Loucy (cell line): ENCODE results near the gene RAB27A.

Experiments
- H2AFZ ChIP-seq: fragments of 200-600 bp; sonication (generic); 2 replicates; pipeline ENCODE4 v1.6.0; 2016; ENCODE audit warnings: antibody characterized with exemption, mild to moderate bottlenecking, low read length, moderate library complexity
- H3F3A ChIP-seq: fragments of 200-600 bp; 2 replicates; pipeline ENCODE4 v1.6.0; 2016; ENCODE audit warnings: antibody characterized with exemption, low read depth, mild to moderate bottlenecking
- H3K27me3 ChIP-seq: fragments of 200-600 bp; sonication (generic); 2 replicates; pipeline ENCODE4 v1.6.1; 2014; ENCODE audit warnings: low read length, mild to moderate bottlenecking; ENCODE audit not compliant: insufficient read depth, poor library complexity, severe bottlenecking
- H3K36me3 ChIP-seq: fragments of 200-600 bp; sonication (generic); 2 replicates; pipeline ENCODE4 v1.6.1; 2016; ENCODE audit warnings: low read length; ENCODE audit not compliant: insufficient read depth
- H3K4me1 ChIP-seq: fragments of 200-600 bp; sonication (generic); 2 replicates; pipeline ENCODE4 v1.5.1; 2014; ENCODE audit warnings: low read length, mild to moderate bottlenecking; ENCODE audit not compliant: insufficient read depth, poor library complexity, severe bottlenecking
- H3K4me2 ChIP-seq: fragments of 200-600 bp; sonication (generic); 2 replicates; pipeline ENCODE4 v1.6.0; 2014; ENCODE audit warnings: antibody characterized with exemption, low read length, low read depth, mild to moderate bottlenecking; ENCODE audit not compliant: poor library complexity, severe bottlenecking
- H3K4me3 ChIP-seq: fragments of 200-600 bp; sonication (generic); 2 replicates; pipeline ENCODE4 v1.5.1; 2014; ENCODE audit warnings: low read length, mild to moderate bottlenecking, mixed read lengths; ENCODE audit not compliant: poor library complexity, severe bottlenecking
- H3K79me2 ChIP-seq: fragments of 200-600 bp; sonication (generic); 2 replicates; pipeline ENCODE4 v1.6.1; 2014; ENCODE audit warnings: low read length; ENCODE audit not compliant: insufficient read depth
- H3K9ac ChIP-seq: fragments of 200-600 bp; sonication (generic); 2 replicates; pipeline ENCODE4 v1.6.0; 2014; ENCODE audit warnings: mild to moderate bottlenecking, low read depth, low read length, moderate library complexity; ENCODE audit not compliant: poor library complexity, severe bottlenecking
- H3K9me2 ChIP-seq: fragments of 200-600 bp; sonication (generic); replicated peaks from 2 replicates; pipeline ENCODE4 v1.6.1; 2016; ENCODE audit warnings: low read depth, low read length, mixed read lengths
- H3K9me3 ChIP-seq: fragments of 200-600 bp; sonication (generic); 2 replicates; pipeline ENCODE4 v1.6.1; 2014; ENCODE audit warnings: mild to moderate bottlenecking, antibody characterized with exemption, low read length, low read depth; ENCODE audit not compliant: insufficient read depth
- H4K20me1 ChIP-seq: fragments of 200-600 bp; sonication (generic); 2 replicates; pipeline ENCODE4 v1.6.0; 2014; ENCODE audit warnings: antibody characterized with exemption, low read length, mild to moderate bottlenecking; ENCODE audit not compliant: insufficient read depth, poor library complexity, severe bottlenecking
- EZH2phosphoT487 ChIP-seq: fragments of 200-600 bp; IDR thresholded peaks from 2 replicates; pipeline ENCODE4 v1.6.1; 2018; ENCODE audit warnings: antibody characterized with exemption, mild to moderate bottlenecking, moderate library complexity, borderline replicate concordance
- TF ChIP-seq, protein P1 (sequence below): fragments of 200-600 bp; sonication (generic); conservative IDR thresholded peaks from 2 replicates; pipeline ENCODE4 v1.5.1; 2014; ENCODE audit warnings: mild to moderate bottlenecking, antibody characterized with exemption, low read length

The RAB27A gene

DNA sequence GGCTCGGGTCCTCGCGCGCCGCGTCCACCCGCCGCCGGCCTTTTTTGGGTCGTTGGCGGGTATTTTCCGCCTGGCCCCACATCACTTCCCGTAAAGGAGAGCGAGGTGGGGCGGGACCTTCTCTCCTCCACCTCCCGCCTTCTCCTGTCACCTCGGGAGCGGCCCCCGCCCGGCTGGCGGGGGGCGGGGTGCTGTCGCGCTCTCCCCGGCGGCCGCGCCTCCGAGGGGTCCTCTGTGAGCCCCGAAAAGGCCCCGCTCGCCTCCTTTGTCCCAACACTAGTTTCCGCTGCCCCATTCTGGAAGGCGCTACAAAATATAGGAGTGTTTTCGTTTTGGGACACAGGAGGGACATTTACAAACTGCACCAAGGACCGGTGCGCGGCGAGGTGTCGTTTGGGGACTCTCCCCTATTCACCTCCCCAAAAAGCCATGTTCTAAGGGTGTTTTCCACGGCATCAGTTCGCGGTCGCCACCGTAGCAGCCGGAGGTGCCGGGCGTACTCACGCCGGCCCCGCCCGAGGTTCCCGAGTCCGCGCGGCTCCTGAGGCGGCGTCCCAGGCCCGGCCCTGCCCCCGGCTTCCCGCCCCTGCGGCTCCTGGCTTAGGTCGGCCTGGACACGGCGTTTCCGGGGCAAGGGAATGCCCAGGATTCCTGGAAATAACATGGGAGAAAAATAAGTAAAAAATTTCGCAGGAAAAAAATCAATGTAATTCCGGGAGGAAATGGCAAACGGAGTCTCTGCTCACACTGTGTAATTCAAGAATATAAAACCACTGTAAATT is at the start of gene RAB27A:
TSS of gene RAB27A (minus strand) at position 68 of the 782 bp plus-strand sequence. CDS start 54,879 bp downstream, outside the sequence.
- peaks cover 24% of the 10 kb centered on the region for H4K20me1 ChIP-seq
- H3K9me2 ChIP-seq, result no peaks in the 10 kb centered on the region
- peaks cover 23% of the 10 kb centered on the region for H3K4me1 ChIP-seq
- no peaks in the 10 kb centered on the region for H3K36me3 ChIP-seq
- H3K79me2 ChIP-seq, result peaks cover 54% of the 10 kb centered on the region
- H3F3A ChIP-seq, result no peaks in the 10 kb centered on the region
- H3K27me3 ChIP-seq, result no peaks in the 10 kb centered on the region
- no peaks in the 10 kb centered on the region for H3K9me3 ChIP-seq
- peak within 1 kb of the TSS; percentile 98 for H2AFZ ChIP-seq
- peak within 1 kb of the TSS; percentile 89 for H3K9ac ChIP-seq
- H3K4me3 ChIP-seq, result peak within 1 kb of the TSS; percentile 93
- TF ChIP-seq, protein P1, sequence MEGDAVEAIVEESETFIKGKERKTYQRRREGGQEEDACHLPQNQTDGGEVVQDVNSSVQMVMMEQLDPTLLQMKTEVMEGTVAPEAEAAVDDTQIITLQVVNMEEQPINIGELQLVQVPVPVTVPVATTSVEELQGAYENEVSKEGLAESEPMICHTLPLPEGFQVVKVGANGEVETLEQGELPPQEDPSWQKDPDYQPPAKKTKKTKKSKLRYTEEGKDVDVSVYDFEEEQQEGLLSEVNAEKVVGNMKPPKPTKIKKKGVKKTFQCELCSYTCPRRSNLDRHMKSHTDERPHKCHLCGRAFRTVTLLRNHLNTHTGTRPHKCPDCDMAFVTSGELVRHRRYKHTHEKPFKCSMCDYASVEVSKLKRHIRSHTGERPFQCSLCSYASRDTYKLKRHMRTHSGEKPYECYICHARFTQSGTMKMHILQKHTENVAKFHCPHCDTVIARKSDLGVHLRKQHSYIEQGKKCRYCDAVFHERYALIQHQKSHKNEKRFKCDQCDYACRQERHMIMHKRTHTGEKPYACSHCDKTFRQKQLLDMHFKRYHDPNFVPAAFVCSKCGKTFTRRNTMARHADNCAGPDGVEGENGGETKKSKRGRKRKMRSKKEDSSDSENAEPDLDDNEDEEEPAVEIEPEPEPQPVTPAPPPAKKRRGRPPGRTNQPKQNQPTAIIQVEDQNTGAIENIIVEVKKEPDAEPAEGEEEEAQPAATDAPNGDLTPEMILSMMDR, result no peak
- TF ChIP-seq EZH2phosphoT487, result no peak
- peak within 1 kb of the TSS; percentile 85 for H3K4me2 ChIP-seq

- no peak for TF ChIP-seq EZH2phosphoT487
- TF ChIP-seq, protein P1, result no peak
- H3K4me3 ChIP-seq, result no peak overlapping the region
- H3K9me3 ChIP-seq, result no peaks in the 10 kb centered on the region
- no peaks in the 10 kb centered on the region for H3K27me3 ChIP-seq
- H3K4me2 ChIP-seq, result no peak overlapping the region
- no peak overlapping the region for H2AFZ ChIP-seq
- H4K20me1 ChIP-seq, result no peaks in the 10 kb centered on the region
- H3K4me1 ChIP-seq, result no peaks in the 10 kb centered on the region
- H3F3A ChIP-seq, result no peaks in the 10 kb centered on the region
- H3K36me3 ChIP-seq, result peaks cover 33% of the 10 kb centered on the region
- no peaks in the 10 kb centered on the region for H3K79me2 ChIP-seq
- no peaks in the 10 kb centered on the region for H3K9me2 ChIP-seq
- H3K9ac ChIP-seq, result no peak overlapping the region
These were observed 47.5 kb upstream of the RAB27A start for GRCh38 chr15:55337160-55337559.

GRCh38 chr15:55334997-55335396 is 45.4 kb upstream of the RAB27A start:
- Histone ChIP-seq H3K36me3 (peaks cover 38% of the 10 kb centered on the region), H3K9me3 (no peaks in the 10 kb centered on the region), H3K4me1 (no peaks in the 10 kb centered on the region), H3K4me3 (no peak overlapping the region), H3F3A (no peaks in the 10 kb centered on the region), H2AFZ (no peak overlapping the region), H3K27me3 (no peaks in the 10 kb centered on the region), H3K4me2 (no peak overlapping the region), H3K9me2 (no peaks in the 10 kb centered on the region), H3K9ac (no peak overlapping the region), H4K20me1 (no peaks in the 10 kb centered on the region), H3K79me2 (no peaks in the 10 kb centered on the region)
- TF ChIP-seq, protein P1, result no peak
- no peak for TF ChIP-seq EZH2phosphoT487
